ENCODE measurements around the gene RNF112. TPM values are rescaled to one million over a fixed set of nuclear protein-coding genes. Genes with fewer than 3 reads are reported as not detected.

The RNF112 gene
- polyA plus RNA-seq, 1 donor from 2014 or later = 33.3 TPM

- H3K27me3 ChIP-seq (ENCODE audit: insufficient read depth, low read depth, low read length) = no peaks in the 10 kb centered on the region
- H3K79me2 ChIP-seq (replicated peaks; ENCODE audit: insufficient read depth, low read length) = peaks cover 13% of the 10 kb centered on the region
- H3K9me2 ChIP-seq (ENCODE audit: insufficient read depth, low read length) = no peaks in the 10 kb centered on the region
- no peaks in the 10 kb centered on the region for H4K20me1 ChIP-seq (ENCODE audit: insufficient read depth)
- no peak overlapping the region for H2AFZ ChIP-seq (ENCODE audit: low read depth, low read length)
- no peak overlapping the region for H3K4me3 ChIP-seq (ENCODE audit: low read length)
- no peak overlapping the region for H3K27ac ChIP-seq (ENCODE audit: low read length)
- peaks cover 5% of the 10 kb centered on the region for H3K36me3 ChIP-seq (ENCODE audit: insufficient read depth, low read length)
- TF ChIP-seq MXI1 (conservative IDR thresholded peaks at IDR 0.05; ENCODE audit: poor library complexity, severe bottlenecking) = no peak
- TF ChIP-seq REST (IDR thresholded peaks at IDR 0.05; ENCODE audit: borderline replicate concordance) = no peak
- no peak for TF ChIP-seq TAF1 (IDR thresholded peaks at IDR 0.05; ENCODE audit: low read depth)
- TF ChIP-seq EP300 (conservative IDR thresholded peaks at IDR 0.05; ENCODE audit: poor library complexity, severe bottlenecking) = no peak
- no peak for TF ChIP-seq EZH2 (IDR thresholded peaks at IDR 0.05; ENCODE audit: borderline replicate concordance, insufficient read depth, low read length, poor library complexity, severe bottlenecking)
- TF ChIP-seq POLR2AphosphoS5 (IDR thresholded peaks at IDR 0.05) = no peak
- no peak for TF ChIP-seq CTCF (IDR thresholded peaks at IDR 0.05; ENCODE audit: poor library complexity, severe bottlenecking)
- TF ChIP-seq RAD21 (conservative IDR thresholded peaks at IDR 0.05) = no peak
- TF ChIP-seq SMC3 (conservative IDR thresholded peaks at IDR 0.05; ENCODE audit: poor library complexity) = no peak
- H3F3A ChIP-seq (ENCODE audit: insufficient read depth, low read length, poor library complexity, severe bottlenecking) = no peaks in the 10 kb centered on the region
- H3K4me2 ChIP-seq (ENCODE audit: low read length) = no peak overlapping the region
- no peaks in the 10 kb centered on the region for H3K9me3 ChIP-seq (ENCODE audit: low read length)
- H3K9ac ChIP-seq (ENCODE audit: low read length) = no peak overlapping the region
These were observed 29.7 kb upstream of the RNF112 start for GRCh38 chr17:19381361-19381740.

- peaks cover 12% of the 10 kb centered on the region for H3K79me2 ChIP-seq (replicated peaks; ENCODE audit: insufficient read depth, low read length)
- H3K4me3 ChIP-seq (ENCODE audit: low read length) = no peak overlapping the region
- H3K9me2 ChIP-seq (ENCODE audit: insufficient read depth, low read length) = no peaks in the 10 kb centered on the region
- no peak overlapping the region for H3K9ac ChIP-seq (ENCODE audit: low read length)
- H3K36me3 ChIP-seq (ENCODE audit: insufficient read depth, low read length) = peaks cover 5% of the 10 kb centered on the region
- TF ChIP-seq TAF1 (IDR thresholded peaks at IDR 0.05; ENCODE audit: low read depth) = no peak
- TF ChIP-seq CTCF (IDR thresholded peaks at IDR 0.05; ENCODE audit: poor library complexity, severe bottlenecking) = no peak
- no peak for TF ChIP-seq SMC3 (conservative IDR thresholded peaks at IDR 0.05; ENCODE audit: poor library complexity)
- no peak for TF ChIP-seq EP300 (conservative IDR thresholded peaks at IDR 0.05; ENCODE audit: poor library complexity, severe bottlenecking)
- no peak for TF ChIP-seq REST (IDR thresholded peaks at IDR 0.05; ENCODE audit: borderline replicate concordance)
- TF ChIP-seq RAD21 (conservative IDR thresholded peaks at IDR 0.05) = no peak
- no peak for TF ChIP-seq POLR2AphosphoS5 (IDR thresholded peaks at IDR 0.05)
- H3K27me3 ChIP-seq (ENCODE audit: insufficient read depth, low read depth, low read length) = no peaks in the 10 kb centered on the region
- H3K4me2 ChIP-seq (ENCODE audit: low read length) = no peak overlapping the region
- H2AFZ ChIP-seq (ENCODE audit: low read depth, low read length) = no peak overlapping the region
- H4K20me1 ChIP-seq (ENCODE audit: insufficient read depth) = no peaks in the 10 kb centered on the region
- no peak overlapping the region for H3K27ac ChIP-seq (ENCODE audit: low read length)
- no peaks in the 10 kb centered on the region for H3K9me3 ChIP-seq (ENCODE audit: low read length)
- no peaks in the 10 kb centered on the region for H3F3A ChIP-seq (ENCODE audit: insufficient read depth, low read length, poor library complexity, severe bottlenecking)
These were observed 29.1 kb upstream of the RNF112 start for GRCh38 chr17:19381741-19382444.

Measured in neural cell (in vitro differentiated cells).